Naive thymus-derived CD4-positive, alpha-beta T cell (primary cell): Measurements from ENCODE around the gene BCLAF1. TPM values are rescaled to one million over a fixed set of nuclear protein-coding genes. Genes with fewer than 3 reads are reported as not detected.
"Not testable (repeated sequence)": the region's sequence is repeated elsewhere in the genome, so short reads cannot be mapped to it uniquely, and the experiment has no call there.

ENCODE experiments used
- ATAC-seq: fragments of 150-1000 bp; cut with Tn5 transposase; 2 replicates; pipeline ENCODE4 v1.10.0; 2021; ENCODE audit warnings: mild to moderate bottlenecking, moderate library complexity
- CTCF ChIA-PET: fragments of 350-600 bp; sonication (Branson Sonifier 250); formaldehyde crosslinking; loops from one replicate; lab custom pipeline; 2021; ENCODE audit warnings: antibody characterized with exemption; lab: Charles Lee
- POLR2A ChIA-PET: fragments of 350-600 bp; sonication (Branson Sonifier 250); formaldehyde crosslinking; loops from one replicate; lab custom pipeline; 2021; ENCODE audit warnings: antibody characterized with exemption, inconsistent platforms; lab: Charles Lee
- DNase-seq, 9 donors: peaks; one replicate each; pipeline versions ENCODE4 v3.0.0 to v3.0.0-alpha.2; 2020 to 2022; ENCODE audit warnings: mixed read lengths in 1 of 9
- H3K27ac ChIP-seq: one replicate; pipeline ENCODE4 v1.7.0; 2013; ENCODE audit warnings: mild to moderate bottlenecking, low read depth, low read length, moderate library complexity
- H3K27me3 ChIP-seq, 2 donors: one replicate each; pipeline ENCODE4 v1.7.0; 2013; ENCODE audit warnings: low read length in 2 of 2, mild to moderate bottlenecking in 2 of 2, moderate library complexity in 2 of 2; ENCODE audit not compliant: control insufficient read depth in 2 of 2, insufficient read depth in 2 of 2
- H3K36me3 ChIP-seq, 3 experiments: 1 replicate in 2 of 3; 2 replicates in 1 of 3; pipeline ENCODE4 v1.7.0; 2013; ENCODE audit warnings: low read length in 3 of 3, mild to moderate bottlenecking in 3 of 3, moderate library complexity in 1 of 3; ENCODE audit not compliant: insufficient read depth in 3 of 3, control insufficient read depth in 2 of 3
- H3K4me1 ChIP-seq, 2 donors: one replicate each; pipeline ENCODE4 v1.7.0; 2013; ENCODE audit warnings: low read length in 2 of 2, mild to moderate bottlenecking in 2 of 2, moderate library complexity in 1 of 2; ENCODE audit not compliant: control insufficient read depth in 2 of 2, insufficient read depth in 2 of 2
- H3K4me3 ChIP-seq: 2 replicates; pipeline ENCODE4 v1.7.0; 2013; ENCODE audit warnings: mild to moderate bottlenecking, low read length
- H3K9me3 ChIP-seq, 3 experiments: 1 replicate in 2 of 3; 2 replicates in 1 of 3; pipeline ENCODE4 v1.7.0; 2013; ENCODE audit warnings: low read length in 3 of 3; ENCODE audit not compliant: control insufficient read depth in 2 of 3
- H3K27ac Mint-ChIP-seq, 9 donors: one replicate each; pipeline ENCODE4 v1.8.0; 2020 to 2022; ENCODE audit warnings: mixed read lengths in 9 of 9, mild to moderate bottlenecking in 8 of 9, moderate library complexity in 5 of 9, inconsistent platforms in 2 of 9
- H3K27me3 Mint-ChIP-seq, 5 donors: one replicate each; pipeline ENCODE4 v1.8.0; 2021 to 2022; ENCODE audit warnings: mixed read lengths in 5 of 5, mild to moderate bottlenecking in 1 of 5
- H3K36me3 Mint-ChIP-seq, 5 donors: one replicate each; pipeline ENCODE4 v1.8.0; 2020 to 2022; ENCODE audit warnings: mixed read lengths in 5 of 5, mild to moderate bottlenecking in 3 of 5, inconsistent platforms in 1 of 5
- H3K4me1 Mint-ChIP-seq, 7 donors: one replicate each; pipeline ENCODE4 v1.8.0; 2020 to 2022; ENCODE audit warnings: mixed read lengths in 7 of 7, mild to moderate bottlenecking in 3 of 7, inconsistent platforms in 1 of 7
- H3K4me3 Mint-ChIP-seq, 10 donors: one replicate each; pipeline ENCODE4 v1.8.0; 2020 to 2022; ENCODE audit warnings: mild to moderate bottlenecking in 10 of 10, mixed read lengths in 10 of 10, moderate library complexity in 6 of 10, inconsistent platforms in 2 of 10
- H3K9me3 Mint-ChIP-seq, 11 donors: one replicate each; pipeline ENCODE4 v1.8.0; 2020 to 2022; ENCODE audit warnings: mixed read lengths in 11 of 11, mild to moderate bottlenecking in 4 of 11, inconsistent platforms in 1 of 11, moderate library complexity in 1 of 11
- intact Hi-C, 2 donors: fragments of 100-400 bp; cut with micrococcal nuclease; formaldehyde crosslinking; loops; one replicate each; pipeline ENCODE4 v1.15.1; 2023
- polyA plus RNA-seq, 2 donors: library from polyadenylated mRNA; unstranded; fragments of 300-500 nt; fragmentation: Illumina TruSeq; gene quantifications; one replicate each; pipeline ENCODE4 v1.2.3, GENCODE V29; 2021
- total RNA-seq, 6 experiments: library from RNA in 5 of 6; stranded (reverse) in 5 of 6; gene quantifications; 1 replicate in 5 of 6; 2 replicates in 1 of 6; pipeline ENCODE4 v1.2.3 and lab custom pipeline; 2021 to 2026

The BCLAF1 gene
- total and polyA plus RNA-seq, 7 experiments from 2014 or later = 127 to 439 (median 245) TPM

DNA sequence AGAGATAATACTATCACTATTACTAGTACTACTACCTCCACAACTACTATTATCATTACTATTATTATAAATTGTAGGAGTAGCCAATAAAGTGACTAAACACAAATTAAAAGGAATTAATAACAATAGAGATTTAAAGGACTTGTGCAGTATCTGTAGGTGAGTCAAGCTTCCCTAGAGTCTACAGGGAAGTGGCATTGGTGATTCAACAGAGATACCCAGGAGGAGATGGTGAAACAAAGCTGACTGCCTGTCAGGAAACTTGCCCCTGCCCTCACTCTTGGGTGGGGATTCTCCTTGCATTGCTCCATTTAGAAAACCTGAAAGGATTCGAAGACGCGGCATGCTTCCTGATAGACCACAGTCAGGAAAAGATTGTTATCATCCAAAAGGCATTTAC, 23.3 kb upstream of the BCLAF1 start:
- Histone ChIP-seq H3K4me3 (no peak overlapping the region), H3K27ac (no peak overlapping the region), H3K27me3 (no peaks in the 10 kb centered on the region), H3K36me3 (no peaks in the 10 kb centered on the region), H3K4me1 (no peaks in the 10 kb centered on the region), H3K9me3 (no peaks in the 10 kb centered on the region)
- Mint-ChIP-seq H3K27me3 (peaks cover 0 to 23% (median 0%) of the 10 kb centered on the region in 5 donors), H3K4me3 (no peak overlapping the region), H3K36me3 (no peaks in the 10 kb centered on the region), H3K27ac (no peak overlapping the region), H3K9me3 (no peaks in the 10 kb centered on the region), H3K4me1 (peaks cover 0 to 5% (median 0%) of the 10 kb centered on the region in 7 donors)
- DNase-seq (no peak), ATAC-seq (no peak)
- intact Hi-C loops = no loop called here
- ChIA-PET POLR2A (no interaction called here), CTCF (no interaction called here)

DNA sequence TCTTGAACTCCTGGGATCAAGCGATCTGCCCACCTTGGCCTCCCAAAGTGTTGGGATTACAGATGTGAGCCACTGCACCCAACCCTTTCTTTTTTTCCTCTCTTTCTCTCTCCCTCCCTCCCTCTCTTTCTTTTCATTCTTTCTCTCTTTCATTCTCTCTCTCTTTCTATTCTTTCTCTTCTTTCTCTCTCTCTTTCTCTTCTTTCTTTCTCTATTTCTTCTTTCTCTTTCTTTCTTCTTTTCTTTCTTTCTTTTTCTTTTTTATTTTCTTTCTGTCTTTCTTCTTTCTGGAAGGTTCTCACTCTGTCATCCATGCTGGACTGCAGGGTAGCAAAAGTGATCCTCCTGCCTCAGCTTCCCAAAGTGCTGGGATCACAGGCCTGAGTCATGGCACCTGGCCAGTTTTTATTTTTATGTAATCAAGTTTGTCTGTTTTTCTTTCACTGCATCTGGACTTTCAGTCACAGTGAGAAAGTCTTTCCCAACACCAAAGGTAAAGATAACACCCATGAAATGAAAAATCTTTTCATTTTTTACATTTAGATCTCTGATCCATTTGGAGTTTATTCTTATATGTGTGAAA, 20.2 kb upstream of the BCLAF1 start:
- Histone ChIP-seq H3K36me3 (no peaks in the 10 kb centered on the region), H3K4me1 (no peaks in the 10 kb centered on the region), H3K9me3 (no peaks in the 10 kb centered on the region), H3K27ac (no peak overlapping the region), H3K27me3 (no peaks in the 10 kb centered on the region), H3K4me3 (no peak overlapping the region)
- Mint-ChIP-seq H3K27me3 (peaks cover 0 to 25% (median 4%) of the 10 kb centered on the region in 5 donors), H3K27ac (no peak overlapping the region), H3K4me1 (no peaks in the 10 kb centered on the region), H3K4me3 (no peak overlapping the region), H3K36me3 (no peaks in the 10 kb centered on the region), H3K9me3 (no peaks in the 10 kb centered on the region)
- ATAC-seq (no peak), DNase-seq (no peak)
- intact Hi-C loops = no loop called here
- ChIA-PET POLR2A (interaction anchor here (0.9 kb wide), 1 partner anchor 57 kb away, joined by 8 read pairs; no protein-coding TSS in a partner anchor), CTCF (no interaction called here)

DNA sequence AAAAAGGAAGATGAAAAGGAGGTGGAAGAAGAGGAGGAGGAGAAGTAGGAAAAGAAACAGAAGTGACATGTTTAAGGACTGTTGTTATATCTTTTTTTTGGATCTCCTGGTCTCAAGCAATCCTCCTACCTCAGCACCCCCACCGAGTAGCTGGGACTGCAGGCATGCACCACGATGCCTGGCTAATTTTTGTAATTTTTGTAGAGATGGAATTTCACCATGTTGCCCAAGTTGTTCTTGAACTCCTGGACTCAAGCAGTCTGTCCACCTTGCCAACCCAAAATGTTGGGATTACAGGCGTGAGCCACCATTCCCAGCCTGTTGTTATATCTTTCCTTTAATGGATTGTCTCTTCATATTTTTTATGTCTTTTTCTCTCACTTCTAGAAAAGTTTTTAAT, 19.5 kb upstream of the BCLAF1 start:
- POLR2A ChIA-PET = no interaction called here
- H3K4me3 Mint-ChIP-seq = no peak overlapping the region
- CTCF ChIA-PET = interaction anchor here (1.0 kb wide), 1 partner anchor 8 kb away, joined by 3 read pairs; no protein-coding TSS in a partner anchor
- H3K9me3 Mint-ChIP-seq = no peaks in the 10 kb centered on the region
- H3K9me3 ChIP-seq = no peaks in the 10 kb centered on the region
- no peaks in the 10 kb centered on the region for H3K4me1 Mint-ChIP-seq
- no peaks in the 10 kb centered on the region for H3K4me1 ChIP-seq
- no peak overlapping the region for H3K4me3 ChIP-seq
- no peaks in the 10 kb centered on the region for H3K27me3 ChIP-seq
- DNase-seq (no peak), ATAC-seq (no peak)
- H3K27me3 Mint-ChIP-seq = peaks cover 0 to 21% (median 4%) of the 10 kb centered on the region in 5 donors
- H3K36me3 Mint-ChIP-seq = no peaks in the 10 kb centered on the region
- intact Hi-C loops = no loop called here
- H3K27ac ChIP-seq = no peak overlapping the region
- H3K36me3 ChIP-seq = no peaks in the 10 kb centered on the region
- H3K27ac Mint-ChIP-seq = no peak overlapping the region

DNA sequence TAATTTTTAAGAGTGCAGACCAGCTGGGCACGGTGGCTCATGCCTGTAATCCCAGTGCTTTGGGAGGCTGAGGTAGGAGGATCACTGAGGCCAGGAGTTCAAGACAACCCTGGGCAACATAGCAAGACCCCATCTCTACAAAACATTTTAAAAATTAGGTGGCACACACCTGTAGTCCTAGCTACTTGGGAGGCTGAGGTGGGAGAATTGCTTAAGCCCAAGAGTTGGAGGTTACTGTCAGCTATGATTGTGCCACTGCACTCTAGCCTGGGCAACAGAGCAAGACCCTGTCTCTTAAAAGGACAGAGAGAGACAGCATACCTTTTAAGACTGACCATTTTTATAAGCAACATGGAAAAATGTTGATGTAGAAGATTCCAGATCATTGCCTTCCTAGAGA, 18.8 kb upstream of the BCLAF1 start:
- H3K27ac Mint-ChIP-seq, DNase-seq, H3K4me3 Mint-ChIP-seq, H3K9me3 Mint-ChIP-seq, H3K4me1 ChIP-seq, H3K4me3 ChIP-seq, H3K36me3 ChIP-seq, H3K4me1 Mint-ChIP-seq, ATAC-seq, intact Hi-C loops, H3K36me3 Mint-ChIP-seq, H3K9me3 ChIP-seq, H3K27ac ChIP-seq, H3K27me3 ChIP-seq: not testable (repeated sequence)
- POLR2A ChIA-PET = interaction anchor here (0.7 kb wide), 1 partner anchor 18 kb away, joined by 3 read pairs; the partner anchor contains the start of gene BCLAF1
- CTCF ChIA-PET = interaction anchor here (0.6 to 1.0 kb wide), 2 partner anchors 9 kb away, joined by 3 read pairs; no protein-coding TSS in a partner anchor
- H3K27me3 Mint-ChIP-seq = peaks cover 0 to 18% (median 4%) of the 10 kb centered on the region in 5 donors

DNA sequence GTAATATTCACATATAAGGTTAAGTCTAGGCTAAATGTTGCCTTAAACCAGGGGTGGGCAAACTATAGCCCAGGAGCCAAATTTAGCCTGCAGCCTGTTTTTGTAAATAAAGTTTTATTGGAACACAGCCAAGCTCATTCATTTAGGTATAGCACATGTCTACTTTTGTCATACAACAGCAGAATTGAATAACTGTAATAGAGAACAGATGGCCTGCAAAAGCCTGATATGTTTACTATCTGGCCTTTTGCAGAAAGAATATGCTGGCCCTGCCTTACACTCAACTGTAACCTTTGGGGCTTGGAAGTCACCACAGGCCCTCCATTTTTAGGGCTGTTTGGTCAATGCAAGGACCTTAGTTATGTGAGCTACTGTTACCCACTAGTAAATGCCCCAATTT, 17.7 kb upstream of the BCLAF1 start:
- Mint-ChIP-seq H3K4me3 (no peak overlapping the region), H3K9me3 (peaks cover 0 to 10% (median 0%) of the 10 kb centered on the region in 11 donors), H3K27ac (no peak overlapping the region), H3K27me3 (peaks cover 0 to 12% (median 4%) of the 10 kb centered on the region in 5 donors), H3K4me1 (no peaks in the 10 kb centered on the region), H3K36me3 (peaks cover 0 to 7% (median 0%) of the 10 kb centered on the region in 5 donors)
- DNase-seq (no peak), ATAC-seq (no peak)
- intact Hi-C loops = no loop called here
- H3K9me3 ChIP-seq = no peaks in the 10 kb centered on the region
- ChIA-PET POLR2A (interaction anchor here (1.0 kb wide), 1 partner anchor 1781 kb away, joined by 3 read pairs; no protein-coding TSS in a partner anchor), CTCF (no interaction called here)
- H3K27ac ChIP-seq = no peak overlapping the region
- H3K4me1 ChIP-seq = no peaks in the 10 kb centered on the region
- H3K4me3 ChIP-seq = no peak overlapping the region
- no peaks in the 10 kb centered on the region for H3K36me3 ChIP-seq
- H3K27me3 ChIP-seq = no peaks in the 10 kb centered on the region

DNA sequence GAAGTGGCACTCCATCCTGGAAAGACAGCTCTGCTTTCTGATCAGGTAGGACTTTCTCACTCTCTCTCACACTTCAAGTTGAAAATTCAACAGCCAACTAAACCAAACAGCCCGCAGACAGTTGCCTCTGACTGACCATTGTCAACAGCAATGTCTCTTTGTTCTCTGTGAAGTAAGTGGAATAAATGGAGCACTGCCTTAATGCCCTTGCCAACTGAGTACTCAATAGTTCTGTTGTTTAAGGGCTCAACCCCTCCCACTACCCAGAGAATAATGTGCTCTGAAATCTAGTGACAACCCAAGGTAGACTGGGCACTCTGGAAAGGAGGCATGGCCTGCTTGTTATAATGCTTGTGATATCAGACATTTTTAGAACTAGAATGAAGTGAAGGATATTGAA, 16.8 kb upstream of the BCLAF1 start:
- Mint-ChIP-seq H3K4me1 (no peaks in the 10 kb centered on the region), H3K27me3 (peaks cover 0 to 12% (median 4%) of the 10 kb centered on the region in 5 donors), H3K9me3 (peaks cover 0 to 10% (median 0%) of the 10 kb centered on the region in 11 donors), H3K27ac (no peak overlapping the region), H3K4me3 (no peak overlapping the region), H3K36me3 (peaks cover 0 to 7% (median 0%) of the 10 kb centered on the region in 5 donors)
- ChIA-PET POLR2A (interaction anchor here (0.6 to 0.8 kb wide), 2 partner anchors 9 to 17 kb away, joined by 3 read pairs; partner anchors contain the start of gene BCLAF1), CTCF (no interaction called here)
- H3K4me1 ChIP-seq = no peaks in the 10 kb centered on the region
- no peaks in the 10 kb centered on the region for H3K27me3 ChIP-seq
- no peak for ATAC-seq
- no peak overlapping the region for H3K4me3 ChIP-seq
- no peaks in the 10 kb centered on the region for H3K9me3 ChIP-seq
- DNase-seq = no peak
- no peak overlapping the region for H3K27ac ChIP-seq
- intact Hi-C loops = no loop called here
- H3K36me3 ChIP-seq = no peaks in the 10 kb centered on the region

DNA sequence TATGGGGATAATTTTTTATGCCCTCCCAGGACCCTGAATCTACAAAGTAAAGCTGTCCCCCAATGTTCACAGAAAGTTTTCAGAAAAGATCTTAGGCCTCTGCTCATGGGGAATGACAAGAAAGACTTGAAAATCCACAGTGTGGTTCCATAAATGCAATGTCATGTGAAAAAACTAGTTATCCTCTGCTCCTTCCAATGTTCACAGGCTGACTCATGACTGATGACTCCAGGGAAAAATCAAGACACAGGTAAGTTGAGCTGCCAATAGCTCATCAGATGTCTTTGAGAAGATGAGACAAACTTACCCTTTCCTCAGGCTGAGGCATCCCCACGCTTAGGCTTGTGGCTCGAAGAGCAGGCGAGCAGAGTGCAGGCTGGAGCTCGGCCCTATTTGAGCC, 14.8 kb upstream of the BCLAF1 start:
- no peaks in the 10 kb centered on the region for H3K36me3 ChIP-seq
- CTCF ChIA-PET = no interaction called here
- POLR2A ChIA-PET = interaction anchor here (0.8 kb wide), 1 partner anchor 15 kb away, joined by 3 read pairs; the partner anchor contains the start of gene BCLAF1

More for the DNA sequence above, 14.8 kb upstream of the BCLAF1 start:
- Mint-ChIP-seq H3K9me3 (peaks cover 0 to 10% (median 0%) of the 10 kb centered on the region in 11 donors), H3K27me3 (peaks cover 0 to 11% (median 4%) of the 10 kb centered on the region in 5 donors), H3K4me3 (no peak overlapping the region), H3K36me3 (peaks cover 0 to 7% (median 0%) of the 10 kb centered on the region in 5 donors), H3K27ac (no peak overlapping the region), H3K4me1 (no peaks in the 10 kb centered on the region)
- no peaks in the 10 kb centered on the region for H3K4me1 ChIP-seq
- DNase-seq (no peak), ATAC-seq (no peak)
- H3K27me3 ChIP-seq = no peaks in the 10 kb centered on the region
- intact Hi-C loops = no loop called here
- H3K9me3 ChIP-seq = no peaks in the 10 kb centered on the region
- no peak overlapping the region for H3K4me3 ChIP-seq
- no peak overlapping the region for H3K27ac ChIP-seq
